IPS-18a (cell line): ENCODE results near the gene MMP25.

Experiments
- H3K27ac ChIP-seq: one replicate; pipeline ENCODE4 v1.5.1; 2013; ENCODE audit warnings: low read length
- H3K27me3 ChIP-seq: one replicate; pipeline ENCODE4 v1.6.1; 2013; ENCODE audit warnings: mild to moderate bottlenecking, low read length; ENCODE audit not compliant: control insufficient read depth, insufficient read depth
- H3K36me3 ChIP-seq: one replicate; pipeline ENCODE4 v1.6.1; 2013; ENCODE audit warnings: low read depth, low read length; ENCODE audit not compliant: control insufficient read depth
- H3K4me1 ChIP-seq: one replicate; pipeline ENCODE4 v1.6.1; 2013; ENCODE audit warnings: low read depth, low read length; ENCODE audit not compliant: control insufficient read depth
- H3K4me3 ChIP-seq: one replicate; pipeline ENCODE4 v1.5.1; 2013; ENCODE audit warnings: low read length
- H3K9ac ChIP-seq: one replicate; pipeline ENCODE4 v1.6.1; 2013; ENCODE audit warnings: mild to moderate bottlenecking, low read length, moderate library complexity
- H3K9me3 ChIP-seq: one replicate; pipeline ENCODE4 v1.6.1; 2013; ENCODE audit warnings: low read depth, low read length; ENCODE audit not compliant: control insufficient read depth

MMP25 gene

DNA sequence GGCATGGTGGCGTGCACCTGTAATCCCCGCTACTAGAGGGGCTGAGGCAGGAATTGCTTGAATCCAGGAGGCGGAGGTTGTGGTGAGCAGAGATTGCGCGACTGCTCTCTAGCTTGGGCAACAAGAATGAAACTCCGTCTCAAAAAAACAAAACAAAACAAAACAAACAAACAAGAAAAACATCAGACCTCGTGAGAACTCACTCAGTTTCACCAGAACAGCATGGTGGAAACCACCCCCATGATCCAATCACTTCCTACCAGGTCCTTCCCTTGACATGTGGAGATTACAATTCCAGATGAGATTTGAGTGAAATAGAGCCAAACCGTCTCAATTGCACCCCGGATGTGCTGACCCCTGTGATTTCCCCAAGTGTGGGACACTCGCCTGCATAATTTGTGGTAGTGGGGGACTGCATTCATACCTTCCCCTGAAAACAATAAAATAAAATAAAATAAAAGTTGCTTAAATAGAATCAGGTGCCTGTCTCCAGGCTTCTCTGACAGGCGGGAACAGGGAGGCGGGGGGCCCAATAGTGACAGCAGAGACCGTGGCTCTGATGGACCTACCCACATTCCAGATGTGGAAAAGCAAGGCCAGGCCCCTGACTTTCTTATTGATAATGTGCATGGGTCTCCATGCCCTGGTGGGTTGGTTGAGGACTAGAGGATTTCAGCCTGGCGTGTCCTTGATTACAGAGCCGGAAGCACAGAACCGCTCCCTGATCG is 39.7 kb downstream of the MMP25 start:
- Histone ChIP-seq H3K27me3 (no peaks in the 10 kb centered on the region), H3K36me3 (peaks cover 33% of the 10 kb centered on the region), H3K9me3 (no peaks in the 10 kb centered on the region), H3K9ac (no peak overlapping the region), H3K4me3 (no peak overlapping the region), H3K4me1 (no peaks in the 10 kb centered on the region), H3K27ac (no peak overlapping the region)

DNA sequence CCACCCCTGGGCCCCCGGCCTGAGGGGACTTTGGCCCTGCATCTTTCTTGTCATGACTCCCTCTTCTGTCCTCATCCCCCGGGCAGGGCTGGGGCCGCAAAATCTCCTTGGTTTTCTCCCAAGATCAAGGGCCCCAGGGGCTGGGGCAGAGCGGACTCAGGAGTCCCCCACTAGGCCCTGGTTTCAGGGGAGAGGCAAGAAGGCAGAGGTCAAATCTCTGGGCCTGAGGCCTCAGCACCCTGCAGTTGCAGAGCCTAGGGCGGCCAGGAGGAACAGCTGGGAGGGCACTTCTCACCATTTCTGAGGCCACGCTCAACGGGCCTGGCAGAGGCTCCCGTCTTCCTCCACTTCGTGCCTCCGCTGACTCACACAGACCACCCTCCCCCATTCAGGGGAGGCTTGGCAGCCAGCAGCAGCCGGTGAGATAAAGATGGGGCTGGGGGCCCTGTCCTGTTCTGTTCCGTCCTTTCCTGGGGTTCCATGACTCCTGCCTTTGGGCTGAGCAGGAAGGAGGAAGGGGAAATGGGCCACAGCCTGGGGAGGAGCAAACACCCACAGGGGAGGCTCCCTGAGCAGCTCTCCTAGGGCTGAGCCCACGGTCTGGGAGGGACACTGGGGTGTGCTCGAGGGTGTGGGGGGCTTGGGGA is 40.4 kb downstream of the MMP25 start:
- Histone ChIP-seq H3K9me3 (no peaks in the 10 kb centered on the region), H3K4me1 (no peaks in the 10 kb centered on the region), H3K9ac (no peak overlapping the region), H3K36me3 (peaks cover 40% of the 10 kb centered on the region), H3K27ac (no peak overlapping the region), H3K4me3 (no peak overlapping the region), H3K27me3 (no peaks in the 10 kb centered on the region)

DNA sequence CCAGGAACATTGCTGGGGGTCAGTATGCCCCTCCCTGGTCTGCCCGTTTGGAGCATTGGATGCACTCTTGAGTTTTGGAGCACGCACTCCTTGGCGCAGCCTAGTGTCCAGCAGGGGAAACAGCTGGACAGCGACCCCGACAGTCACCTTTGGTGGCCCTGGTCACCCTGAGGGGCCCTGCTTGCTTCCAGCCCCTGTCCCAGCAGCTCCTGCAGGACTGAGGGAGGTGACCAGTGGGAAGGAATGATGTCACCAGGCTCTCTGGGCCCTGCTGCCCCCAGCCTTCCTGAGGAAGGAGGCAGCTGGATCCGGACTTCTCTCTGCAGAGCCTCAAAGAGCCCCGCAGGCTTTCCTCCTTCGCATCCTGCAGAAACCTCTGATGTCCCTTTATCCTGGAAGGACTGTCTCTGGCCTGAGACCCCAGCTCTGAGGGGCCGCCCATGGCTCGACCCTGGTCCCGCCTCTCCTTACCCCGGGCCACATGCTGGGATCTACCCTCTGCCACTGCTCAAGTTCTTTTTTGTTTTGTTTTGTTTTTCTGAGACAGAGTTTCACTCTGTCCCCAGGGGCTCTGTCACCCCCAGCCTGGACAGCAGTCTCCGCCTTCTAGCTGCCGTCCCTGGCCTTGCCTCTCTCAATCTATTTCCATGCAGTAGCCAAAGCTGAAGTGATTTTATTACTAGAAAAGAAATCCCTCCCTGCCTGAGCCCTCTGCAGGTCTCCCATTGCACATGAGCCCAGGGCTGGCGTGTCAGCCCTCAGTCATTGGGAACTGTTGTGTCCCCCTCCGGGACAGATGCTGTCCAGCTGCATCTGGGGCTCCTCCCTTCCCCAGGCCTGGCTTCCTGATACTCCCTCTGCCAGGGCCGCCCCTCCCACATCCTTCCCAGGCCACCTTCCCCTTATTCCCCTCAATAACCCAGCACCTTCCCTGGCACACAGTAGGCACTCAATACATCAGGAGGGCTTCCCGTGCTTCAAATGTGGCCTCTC is 41.2 kb downstream of the MMP25 start:
- Histone ChIP-seq H3K4me1 (no peaks in the 10 kb centered on the region), H3K27ac (no peak overlapping the region), H3K36me3 (peaks cover 48% of the 10 kb centered on the region), H3K27me3 (no peaks in the 10 kb centered on the region), H3K4me3 (no peak overlapping the region), H3K9ac (no peak overlapping the region), H3K9me3 (no peaks in the 10 kb centered on the region)

- Histone ChIP-seq H3K27me3 (no peaks in the 10 kb centered on the region), H3K9me3 (no peaks in the 10 kb centered on the region), H3K4me1 (no peaks in the 10 kb centered on the region), H3K9ac (no peak overlapping the region), H3K4me3 (no peak overlapping the region), H3K27ac (no peak overlapping the region), H3K36me3 (peaks cover 53% of the 10 kb centered on the region)
These were observed 42.1 kb downstream of the MMP25 start for GRCh38 chr16:3088450-3088849.

DNA sequence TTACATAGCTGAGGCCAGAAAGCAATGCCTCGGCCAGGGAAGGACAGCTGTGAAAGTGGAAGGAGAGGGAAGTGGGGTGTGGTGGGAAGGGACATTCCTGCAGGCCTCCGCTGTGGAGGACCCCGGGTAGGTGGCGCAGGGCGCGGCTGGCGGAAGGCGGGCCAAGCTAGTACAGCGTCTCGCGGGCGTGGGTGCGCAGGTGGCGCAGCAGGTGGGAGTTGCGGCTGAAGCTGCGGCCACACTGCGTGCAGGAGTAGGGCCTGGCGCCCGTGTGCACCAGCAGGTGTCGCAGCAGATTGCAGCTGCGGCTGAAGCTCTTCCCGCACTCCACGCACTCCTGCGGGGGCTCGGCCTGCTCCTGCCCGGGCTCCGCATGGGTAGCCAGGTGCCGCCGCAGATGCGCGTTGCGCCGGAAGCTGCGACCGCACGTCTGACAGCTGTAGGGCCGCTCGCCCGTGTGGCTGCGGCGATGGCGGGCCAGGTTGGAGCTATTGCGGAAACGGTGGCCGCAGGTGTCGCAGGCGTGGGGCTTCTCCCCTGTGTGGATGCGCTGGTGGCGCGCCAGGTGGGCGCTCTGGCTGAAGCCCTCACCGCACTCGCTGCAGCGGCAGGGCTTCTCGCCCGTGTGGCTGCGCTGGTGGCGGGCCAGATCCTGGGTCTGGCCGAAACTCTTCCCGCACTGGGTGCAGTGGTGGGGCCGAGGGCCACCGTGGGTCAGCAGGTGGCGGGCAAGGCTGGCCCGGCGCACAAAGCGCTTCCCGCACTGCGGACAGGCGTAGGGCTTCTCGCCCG is 42.8 kb downstream of the MMP25 start:
- Histone ChIP-seq H3K27ac (no peak overlapping the region), H3K27me3 (no peaks in the 10 kb centered on the region), H3K9ac (no peak overlapping the region), H3K36me3 (peaks cover 53% of the 10 kb centered on the region), H3K9me3 (no peaks in the 10 kb centered on the region), H3K4me1 (no peaks in the 10 kb centered on the region), H3K4me3 (no peak overlapping the region)

GRCh38 chr16:3089717-3090592 is 43.6 kb downstream of the MMP25 start:
- Histone ChIP-seq H3K9me3 (no peaks in the 10 kb centered on the region), H3K4me3 (no peak overlapping the region), H3K4me1 (no peaks in the 10 kb centered on the region), H3K9ac (no peak overlapping the region), H3K27me3 (no peaks in the 10 kb centered on the region), H3K36me3 (peaks cover 59% of the 10 kb centered on the region), H3K27ac (no peak overlapping the region)

DNA sequence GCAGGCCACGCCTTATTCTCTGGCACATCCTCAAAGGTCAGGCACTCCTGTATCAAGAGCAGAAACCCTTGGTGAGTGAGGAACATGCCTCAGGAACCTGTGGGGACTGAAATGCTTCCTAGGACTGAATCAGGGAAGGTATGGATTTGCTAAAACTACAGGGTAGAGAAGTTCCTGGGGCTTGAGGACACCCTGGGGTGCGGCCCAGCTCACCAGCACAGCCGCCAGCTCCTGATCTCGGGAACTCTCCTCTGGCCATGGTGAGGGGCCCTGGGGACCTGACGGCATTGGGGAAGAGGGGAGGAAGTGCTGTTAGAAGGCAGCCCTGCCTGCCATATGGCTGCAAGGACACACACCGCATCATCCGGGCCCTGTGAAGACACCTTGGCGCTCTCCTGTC is 45.2 kb downstream of the MMP25 start:
- H3K36me3 ChIP-seq: peaks cover 63% of the 10 kb centered on the region
- H3K9ac ChIP-seq: no peak overlapping the region
- no peak overlapping the region for H3K27ac ChIP-seq
- no peaks in the 10 kb centered on the region for H3K9me3 ChIP-seq
- peaks cover 4% of the 10 kb centered on the region for H3K4me1 ChIP-seq
- no peaks in the 10 kb centered on the region for H3K27me3 ChIP-seq
- no peak overlapping the region for H3K4me3 ChIP-seq

DNA sequence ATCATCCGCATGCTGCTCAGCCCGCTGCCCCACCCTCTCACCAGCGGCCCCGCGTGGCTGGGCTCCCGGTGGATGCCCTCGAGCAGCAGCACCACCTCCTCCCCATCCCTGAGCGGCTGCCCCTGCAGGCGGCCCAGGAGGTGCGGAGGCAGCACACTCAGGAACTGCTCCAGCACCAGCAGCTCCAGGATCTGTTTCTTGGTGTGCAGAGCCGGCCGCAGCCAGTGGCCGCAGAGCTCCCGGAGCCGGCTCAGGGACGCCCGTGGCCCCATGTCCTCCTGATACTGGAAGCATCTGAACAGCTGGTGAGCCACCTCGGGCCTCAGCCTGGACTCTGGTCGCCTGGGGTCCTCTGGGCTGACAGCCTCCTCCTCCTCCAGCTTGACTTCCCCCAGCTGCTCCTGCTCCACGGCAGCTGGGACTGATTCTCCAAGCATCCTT is 46.2 kb downstream of the MMP25 start:
- Histone ChIP-seq H3K4me3 (no peak overlapping the region), H3K36me3 (peaks cover 64% of the 10 kb centered on the region), H3K4me1 (peaks cover 12% of the 10 kb centered on the region), H3K27me3 (no peaks in the 10 kb centered on the region), H3K9me3 (no peaks in the 10 kb centered on the region), H3K27ac (no peak overlapping the region), H3K9ac (no peak overlapping the region)

GRCh38 chr16:3094289-3095027 is 48.1 kb downstream of the MMP25 start:
- no peak overlapping the region for H3K27ac ChIP-seq
- H3K9me3 ChIP-seq: no peaks in the 10 kb centered on the region
- H3K4me3 ChIP-seq: no peak overlapping the region
- no peaks in the 10 kb centered on the region for H3K27me3 ChIP-seq
- peaks cover 12% of the 10 kb centered on the region for H3K4me1 ChIP-seq
- H3K9ac ChIP-seq: no peak overlapping the region
- H3K36me3 ChIP-seq: peaks cover 46% of the 10 kb centered on the region

- peaks cover 32% of the 10 kb centered on the region for H3K36me3 ChIP-seq
- no peak overlapping the region for H3K27ac ChIP-seq
- H3K27me3 ChIP-seq: no peaks in the 10 kb centered on the region
- no peak overlapping the region for H3K9ac ChIP-seq
- peaks cover 16% of the 10 kb centered on the region for H3K4me1 ChIP-seq
- H3K9me3 ChIP-seq: no peaks in the 10 kb centered on the region
- no peak overlapping the region for H3K4me3 ChIP-seq
These were observed 49.5 kb downstream of the MMP25 start for GRCh38 chr16:3095869-3096268.
